ENCODE data around the gene SLC25A44. TPM values are rescaled to one million over a fixed set of nuclear protein-coding genes. Genes with fewer than 3 reads are reported as not detected.

SLC25A44 gene
- total RNA-seq, 1 donor from 2014 or later = 21.3 TPM

DNA sequence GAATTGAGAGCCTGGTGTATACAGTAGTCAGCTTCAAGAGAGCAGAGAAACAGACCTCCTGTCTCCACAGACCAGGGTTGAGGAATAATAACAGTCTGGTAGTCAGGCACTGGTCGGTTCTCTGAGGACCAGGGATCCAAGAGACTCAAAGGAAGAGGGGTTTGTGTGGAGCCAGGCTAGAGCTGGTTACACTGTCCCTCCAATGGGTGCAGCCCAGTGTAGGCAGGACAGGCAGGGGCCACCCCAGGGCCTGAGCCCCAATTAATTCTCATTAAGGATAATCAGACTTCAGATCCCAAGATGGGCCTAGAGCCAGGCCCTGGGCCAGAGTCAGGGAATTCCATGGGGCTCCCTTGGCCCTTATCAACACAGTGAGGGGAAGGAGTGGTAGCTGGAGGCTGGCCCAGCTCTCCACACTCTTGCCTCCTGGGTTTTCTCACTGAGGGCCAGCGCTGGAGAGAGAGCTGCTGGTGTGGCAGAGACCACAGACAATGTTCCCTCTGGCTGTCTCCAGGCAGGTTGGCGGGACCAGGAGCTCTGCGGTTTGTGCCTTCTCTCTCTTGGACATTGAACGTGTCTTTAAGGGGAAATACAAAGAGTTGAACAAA is 31.4 kb upstream of the SLC25A44 start:
- Mint-ChIP-seq H3K27ac (ENCODE audit: unreplicated experiment) (no peak overlapping the region), H3K27me3 (ENCODE audit: low read depth, unreplicated experiment) (peaks cover 11% of the 10 kb centered on the region), H3K4me3 (ENCODE audit: unreplicated experiment) (no peak overlapping the region), H3K9me3 (ENCODE audit: unreplicated experiment) (peaks cover 2% of the 10 kb centered on the region), H3K36me3 (ENCODE audit: low read depth, unreplicated experiment) (no peaks in the 10 kb centered on the region), H3K4me1 (ENCODE audit: low read depth, unreplicated experiment) (peaks cover 4% of the 10 kb centered on the region)
- H3K27me3 ChIP-seq (ENCODE audit: insufficient read depth, low read length) = peaks cover 3% of the 10 kb centered on the region
- H3K4me2 ChIP-seq (ENCODE audit: low read length) = no peak overlapping the region
- H3K36me3 ChIP-seq (ENCODE audit: insufficient read depth, low read length) = no peaks in the 10 kb centered on the region
- H3K9ac ChIP-seq (ENCODE audit: low read length) = no peak overlapping the region
- no peak overlapping the region for H2AFZ ChIP-seq (ENCODE audit: low read depth, low read length)
- peaks cover 11% of the 10 kb centered on the region for H3K4me1 ChIP-seq (ENCODE audit: insufficient read depth, low read length)
- H4K20me1 ChIP-seq (ENCODE audit: insufficient read depth, low read length) = no peaks in the 10 kb centered on the region
- no peaks in the 10 kb centered on the region for H3K9me3 ChIP-seq (ENCODE audit: insufficient read depth, low read depth, low read length)
- H3K79me2 ChIP-seq (ENCODE audit: insufficient read depth, low read length) = no peaks in the 10 kb centered on the region
- no peak overlapping the region for H3K4me3 ChIP-seq (ENCODE audit: insufficient read depth, low read depth, low read length)
- FAIRE-seq = no peak
- no peak overlapping the region for H3K27ac ChIP-seq (ENCODE audit: low read depth, low read length)
- peak; percentile 39 for DNase-seq (ENCODE audit: low read depth)
- TF ChIP-seq CTCF (IDR thresholded peaks at IDR 0.05; ENCODE audit: insufficient read depth, low read depth, low read length) (no peak), EZH2 (IDR thresholded peaks at IDR 0.05; ENCODE audit: insufficient read depth, low read length) (no peak)

DNA sequence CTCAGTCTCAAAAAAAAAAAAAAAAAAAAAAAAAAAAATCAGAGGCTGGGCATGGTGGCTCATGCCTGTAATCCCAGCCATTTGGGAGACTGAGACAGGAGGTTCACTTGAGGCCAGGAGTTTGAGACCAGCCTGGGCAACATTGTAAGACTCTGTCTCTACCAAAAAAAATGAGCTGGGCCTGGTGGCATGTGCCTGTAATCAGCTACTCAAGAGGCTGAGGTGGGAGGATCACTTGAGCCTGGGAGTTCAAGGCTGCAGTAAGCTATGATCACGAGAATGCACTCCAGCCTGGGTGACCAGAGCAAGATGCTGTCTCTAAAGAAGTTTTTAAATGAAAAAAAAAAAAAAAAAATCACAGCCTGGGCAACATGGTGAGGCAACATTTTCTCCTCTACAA is 30.2 kb upstream of the SLC25A44 start:
- H3K27ac Mint-ChIP-seq (ENCODE audit: unreplicated experiment) = no peak overlapping the region
- no peaks in the 10 kb centered on the region for H4K20me1 ChIP-seq (ENCODE audit: insufficient read depth, low read length)
- H3K27ac ChIP-seq (ENCODE audit: low read depth, low read length) = no peak overlapping the region
- no peaks in the 10 kb centered on the region for H3K9me3 ChIP-seq (ENCODE audit: insufficient read depth, low read depth, low read length)
- H3K27me3 ChIP-seq (ENCODE audit: insufficient read depth, low read length) = no peaks in the 10 kb centered on the region
- no peak overlapping the region for H3K4me3 Mint-ChIP-seq (ENCODE audit: unreplicated experiment)
- H3K9ac ChIP-seq (ENCODE audit: low read length) = no peak overlapping the region
- H3K4me3 ChIP-seq (ENCODE audit: insufficient read depth, low read depth, low read length) = no peak overlapping the region
- no peak overlapping the region for H3K4me2 ChIP-seq (ENCODE audit: low read length)
- DNase-seq (ENCODE audit: low read depth) (no peak), FAIRE-seq (no peak)
- H3K4me1 ChIP-seq (ENCODE audit: insufficient read depth, low read length) = peaks cover 11% of the 10 kb centered on the region
- H3K27me3 Mint-ChIP-seq (ENCODE audit: low read depth, unreplicated experiment) = peaks cover 7% of the 10 kb centered on the region
- H3K79me2 ChIP-seq (ENCODE audit: insufficient read depth, low read length) = no peaks in the 10 kb centered on the region
- no peak overlapping the region for H2AFZ ChIP-seq (ENCODE audit: low read depth, low read length)
- peaks cover 4% of the 10 kb centered on the region for H3K4me1 Mint-ChIP-seq (ENCODE audit: low read depth, unreplicated experiment)
- peaks cover 2% of the 10 kb centered on the region for H3K9me3 Mint-ChIP-seq (ENCODE audit: unreplicated experiment)
- no peaks in the 10 kb centered on the region for H3K36me3 ChIP-seq (ENCODE audit: insufficient read depth, low read length)
- H3K36me3 Mint-ChIP-seq (ENCODE audit: low read depth, unreplicated experiment) = no peaks in the 10 kb centered on the region
- TF ChIP-seq CTCF (IDR thresholded peaks at IDR 0.05; ENCODE audit: insufficient read depth, low read depth, low read length) = no peak
- no peak for TF ChIP-seq EZH2 (IDR thresholded peaks at IDR 0.05; ENCODE audit: insufficient read depth, low read length)

DNA sequence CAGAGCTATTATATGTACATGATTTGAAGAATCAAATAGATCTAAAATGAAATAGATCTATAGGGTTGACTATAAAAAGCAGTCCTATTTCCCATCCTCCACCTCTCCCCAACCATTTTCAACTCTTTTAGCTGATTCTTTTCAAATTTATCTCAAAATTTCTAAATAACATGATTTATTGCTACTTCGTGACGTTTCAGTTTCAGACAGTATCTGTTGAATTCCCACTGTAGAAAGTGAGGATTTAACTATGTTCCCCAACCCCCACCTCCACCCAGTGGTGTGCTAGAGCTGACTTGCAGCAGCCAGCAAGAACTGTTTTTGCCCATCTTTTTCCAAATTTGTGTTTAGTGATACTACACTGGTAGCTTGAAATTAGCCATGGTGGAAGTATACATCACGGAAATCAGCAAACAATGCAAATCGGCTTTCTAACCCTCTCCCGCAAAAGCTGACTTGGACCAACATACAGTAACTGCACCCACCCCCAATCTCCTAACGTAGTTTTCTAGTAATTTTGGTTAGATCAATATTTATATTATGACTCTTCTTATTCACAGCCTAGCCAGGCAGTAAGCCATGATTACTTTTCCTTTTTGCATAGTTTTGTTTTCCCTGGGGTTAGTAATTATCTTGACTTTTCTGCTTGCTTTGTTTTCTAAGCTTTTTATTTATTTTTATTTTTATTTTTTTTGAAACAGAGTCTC is 29.6 kb upstream of the SLC25A44 start:
- Mint-ChIP-seq H3K4me1 (ENCODE audit: low read depth, unreplicated experiment) (peaks cover 4% of the 10 kb centered on the region), H3K4me3 (ENCODE audit: unreplicated experiment) (no peak overlapping the region), H3K27me3 (ENCODE audit: low read depth, unreplicated experiment) (peaks cover 7% of the 10 kb centered on the region), H3K9me3 (ENCODE audit: unreplicated experiment) (peaks cover 2% of the 10 kb centered on the region), H3K27ac (ENCODE audit: unreplicated experiment) (no peak overlapping the region), H3K36me3 (ENCODE audit: low read depth, unreplicated experiment) (no peaks in the 10 kb centered on the region)
- Histone ChIP-seq H3K4me1 (ENCODE audit: insufficient read depth, low read length) (peaks cover 11% of the 10 kb centered on the region), H3K4me3 (ENCODE audit: insufficient read depth, low read depth, low read length) (no peak overlapping the region), H3K9me3 (ENCODE audit: insufficient read depth, low read depth, low read length) (no peaks in the 10 kb centered on the region), H2AFZ (ENCODE audit: low read depth, low read length) (no peak overlapping the region), H4K20me1 (ENCODE audit: insufficient read depth, low read length) (no peaks in the 10 kb centered on the region), H3K4me2 (ENCODE audit: low read length) (no peak overlapping the region), H3K36me3 (ENCODE audit: insufficient read depth, low read length) (no peaks in the 10 kb centered on the region), H3K27ac (ENCODE audit: low read depth, low read length) (no peak overlapping the region), H3K27me3 (ENCODE audit: insufficient read depth, low read length) (no peaks in the 10 kb centered on the region), H3K79me2 (ENCODE audit: insufficient read depth, low read length) (no peaks in the 10 kb centered on the region), H3K9ac (ENCODE audit: low read length) (no peak overlapping the region)
- no peak for DNase-seq (ENCODE audit: low read depth)
- no peak for FAIRE-seq
- TF ChIP-seq CTCF (IDR thresholded peaks at IDR 0.05; ENCODE audit: insufficient read depth, low read depth, low read length) = no peak

All from astrocyte (in vitro differentiated cells and primary cell).